A549 (cell line): ENCODE measurements around the gene SLC7A4.

ENCODE experiments used
- CHD4 ChIP-seq: fragments of 200-600 bp; sonication (generic); IDR thresholded peaks from 2 replicates; pipeline ENCODE4 v1.6.1; 2016; ENCODE audit warnings: antibody characterized with exemption, mild to moderate bottlenecking, borderline replicate concordance
- EP300 ChIP-seq, 2 experiments: fragments of >200 bp; sonication (Bioruptor Twin); formaldehyde crosslinking; IDR thresholded peaks; 2 replicates in 1 of 2; 3 replicates in 1 of 2; pipeline ENCODE4 v1.6.1; 2016 to 2017
- GATA3 ChIP-seq: IDR thresholded peaks from 2 replicates; pipeline ENCODE4 v1.6.1; 2012; ENCODE audit warnings: borderline replicate concordance
- HOXA7 ChIP-seq: fragments of 250-450 bp; sonication (Bioruptor Pico); IDR thresholded peaks from 2 replicates; pipeline ENCODE4 v1.5.0; 2020; ENCODE audit warnings: mild to moderate bottlenecking, moderate library complexity
- JUNB ChIP-seq: fragments of >200 bp; sonication (Bioruptor Twin); formaldehyde crosslinking; IDR thresholded peaks from 2 replicates; pipeline ENCODE4 v1.6.1; 2016
- RAD21 ChIP-seq, 2 experiments: fragments of >200 bp in 1 of 2; sonication (Bioruptor Twin) in 1 of 2; formaldehyde crosslinking in 1 of 2; IDR thresholded peaks in 1 of 2; conservative IDR thresholded peaks in 1 of 2; 2 replicates in 1 of 2; 3 replicates in 1 of 2; pipeline ENCODE4 v1.6.1; 2012 to 2018; ENCODE audit warnings: inconsistent platforms in 1 of 2
- ZFP36 ChIP-seq: fragments of 450-650 bp; IDR thresholded peaks from 2 replicates; pipeline ENCODE4 v1.6.1; 2014; ENCODE audit warnings: borderline replicate concordance; ENCODE audit not compliant: partially characterized antibody
- TF ChIP-seq, protein P1 (sequence below): fragments of >200 bp; sonication (Bioruptor Twin); formaldehyde crosslinking; IDR thresholded peaks from 3 replicates; pipeline ENCODE4 v1.5.1; 2016
- TF ChIP-seq, protein P2 (sequence below): IDR thresholded peaks from 2 replicates; pipeline ENCODE4 v1.6.1; 2012
- TF ChIP-seq, protein P3 (sequence below): fragments of 450-650 bp; IDR thresholded peaks from 2 replicates; pipeline ENCODE4 v1.6.1; 2014; ENCODE audit warnings: antibody characterized with exemption

DNA sequence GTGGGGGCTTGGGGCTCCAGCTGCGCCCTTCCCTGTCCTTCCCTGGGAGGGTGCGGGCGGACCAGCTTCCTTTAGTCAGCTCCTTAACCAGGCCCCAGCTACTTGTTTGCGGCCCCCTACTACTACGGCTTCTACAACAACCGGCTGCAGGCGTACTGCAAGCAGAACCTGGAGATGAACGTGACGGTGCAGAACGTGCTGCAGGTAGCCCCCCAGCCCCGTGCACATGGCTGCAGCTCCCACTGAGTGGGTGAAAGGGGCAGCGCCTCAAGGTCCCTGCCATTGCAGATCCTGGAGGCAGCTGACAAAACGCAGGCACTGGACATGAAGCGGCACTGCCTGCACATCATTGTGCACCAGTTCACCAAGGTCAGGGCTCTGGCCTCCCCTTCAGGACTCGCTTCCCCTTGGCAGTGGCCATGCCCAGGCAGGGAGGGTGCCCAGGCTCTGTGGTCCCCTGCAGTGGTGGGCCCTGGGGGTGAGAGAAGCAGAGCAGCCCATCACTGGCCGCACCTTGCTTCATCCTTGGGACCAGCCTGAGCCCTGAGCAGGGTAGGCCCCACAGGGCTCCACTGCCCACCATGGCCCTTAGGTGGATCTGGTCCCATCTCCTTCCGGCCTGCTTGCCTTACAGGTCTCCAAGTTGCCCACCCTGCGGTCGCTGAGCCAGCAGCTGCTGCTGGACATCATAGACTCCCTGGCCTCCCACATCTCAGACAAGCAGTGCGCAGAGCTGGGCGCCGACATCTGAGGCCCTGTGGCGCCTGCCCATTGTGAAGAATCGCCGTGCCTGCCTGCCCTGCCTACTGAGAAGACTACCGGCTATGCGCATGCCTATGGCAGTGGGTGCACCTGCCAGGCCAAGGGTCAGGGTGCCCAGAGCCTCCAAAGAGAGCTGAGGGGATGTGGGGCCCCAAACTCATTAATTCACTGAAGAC is 35.5 kb downstream of the SLC7A4 start:
- TF ChIP-seq, protein P1, sequence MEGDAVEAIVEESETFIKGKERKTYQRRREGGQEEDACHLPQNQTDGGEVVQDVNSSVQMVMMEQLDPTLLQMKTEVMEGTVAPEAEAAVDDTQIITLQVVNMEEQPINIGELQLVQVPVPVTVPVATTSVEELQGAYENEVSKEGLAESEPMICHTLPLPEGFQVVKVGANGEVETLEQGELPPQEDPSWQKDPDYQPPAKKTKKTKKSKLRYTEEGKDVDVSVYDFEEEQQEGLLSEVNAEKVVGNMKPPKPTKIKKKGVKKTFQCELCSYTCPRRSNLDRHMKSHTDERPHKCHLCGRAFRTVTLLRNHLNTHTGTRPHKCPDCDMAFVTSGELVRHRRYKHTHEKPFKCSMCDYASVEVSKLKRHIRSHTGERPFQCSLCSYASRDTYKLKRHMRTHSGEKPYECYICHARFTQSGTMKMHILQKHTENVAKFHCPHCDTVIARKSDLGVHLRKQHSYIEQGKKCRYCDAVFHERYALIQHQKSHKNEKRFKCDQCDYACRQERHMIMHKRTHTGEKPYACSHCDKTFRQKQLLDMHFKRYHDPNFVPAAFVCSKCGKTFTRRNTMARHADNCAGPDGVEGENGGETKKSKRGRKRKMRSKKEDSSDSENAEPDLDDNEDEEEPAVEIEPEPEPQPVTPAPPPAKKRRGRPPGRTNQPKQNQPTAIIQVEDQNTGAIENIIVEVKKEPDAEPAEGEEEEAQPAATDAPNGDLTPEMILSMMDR, result no peak
- TF ChIP-seq, protein P2, sequence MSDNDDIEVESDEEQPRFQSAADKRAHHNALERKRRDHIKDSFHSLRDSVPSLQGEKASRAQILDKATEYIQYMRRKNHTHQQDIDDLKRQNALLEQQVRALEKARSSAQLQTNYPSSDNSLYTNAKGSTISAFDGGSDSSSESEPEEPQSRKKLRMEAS, result no peak
- TF ChIP-seq JUNB (no peak), EP300 (IDR thresholded peaks at IDR 0.05) (no peak), ZFP36 (no peak), GATA3 (no peak), HOXA7 (CRISPR knock-in tag) (no peak), RAD21 (conservative IDR thresholded peaks at IDR 0.05 in 1 of 2, IDR thresholded peaks at IDR 0.05 in 1 of 2) (no peak), CHD4 (no peak)
- TF ChIP-seq, protein P3, sequence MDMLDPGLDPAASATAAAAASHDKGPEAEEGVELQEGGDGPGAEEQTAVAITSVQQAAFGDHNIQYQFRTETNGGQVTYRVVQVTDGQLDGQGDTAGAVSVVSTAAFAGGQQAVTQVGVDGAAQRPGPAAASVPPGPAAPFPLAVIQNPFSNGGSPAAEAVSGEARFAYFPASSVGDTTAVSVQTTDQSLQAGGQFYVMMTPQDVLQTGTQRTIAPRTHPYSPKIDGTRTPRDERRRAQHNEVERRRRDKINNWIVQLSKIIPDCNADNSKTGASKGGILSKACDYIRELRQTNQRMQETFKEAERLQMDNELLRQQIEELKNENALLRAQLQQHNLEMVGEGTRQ, result no peak
